Right ventricle myocardium superior (tissue), 1 donor: ENCODE measurements around the gene FOXRED1. TPM values are rescaled to one million over a fixed set of nuclear protein-coding genes. Genes with fewer than 3 reads are reported as not detected.
"Not testable (repeated sequence)": the region's sequence is repeated elsewhere in the genome, so short reads cannot be mapped to it uniquely, and the experiment has no call there.

ENCODE experiments used
- ATAC-seq: fragments of 200-7000 bp; cut with Tn5 transposase; one replicate; pipeline ENCODE4 v1.9.1; 2020; ENCODE audit warnings: mild to moderate bottlenecking; ENCODE audit not compliant: poor library complexity
- DNase-seq: peaks from one replicate; pipeline ENCODE4 v3.0.0-alpha.2; 2020
- intact Hi-C: fragments of 100-400 bp; cut with DNase I; formaldehyde crosslinking; loops from one replicate; pipeline ENCODE4 v1.11.2; 2022
- total RNA-seq: library from RNA; stranded (reverse); fragmentation: NEBNext Ultra II Directional; extraction: Animal tissue kit (Norgen Biotek cat#: 25700); gene quantifications from one replicate; pipeline ENCODE4 v1.2.1, GENCODE V29; 2021
- donor health status: DM: no; HTN: yes; CAD: no; lungs with severe emphysema.

FOXRED1 gene
- total RNA-seq, 1 donor from 2014 or later, result 30.3 TPM

- ATAC-seq, result no peak
- no peak for DNase-seq
- intact Hi-C loops, result no loop called here
Observed at GRCh38 chr11:126307706-126308105, 38.8 kb downstream of the FOXRED1 start.

GRCh38 chr11:126308271-126308671 is 39.3 kb downstream of the FOXRED1 start:
- no peak for ATAC-seq
- intact Hi-C loops, result no loop called here
- DNase-seq, result no peak

GRCh38 chr11:126308771-126309170 is 39.8 kb downstream of the FOXRED1 start:
- DNase-seq, ATAC-seq, intact Hi-C loops: not testable (repeated sequence)

- ATAC-seq (peak; percentile 98), DNase-seq (peak; percentile 83)
- intact Hi-C loops, result loop anchor here (2.0 to 5.0 kb wide), 2 partner anchors 47 to 170 kb away; partner anchors contain the start of gene ST3GAL4
Observed at GRCh38 chr11:126310200-126310991, 41.4 kb downstream of the FOXRED1 start.

GRCh38 chr11:126310992-126311310 is 42.0 kb downstream of the FOXRED1 start:
- ATAC-seq (peak; percentile 24), DNase-seq (no peak)
- intact Hi-C loops, result loop anchor here (2.0 to 5.0 kb wide), 2 partner anchors 46 to 170 kb away; partner anchors contain the start of gene ST3GAL4

GRCh38 chr11:126311401-126312291 is 42.7 kb downstream of the FOXRED1 start:
- no peak for DNase-seq
- intact Hi-C loops, result loop anchor here (2.0 to 5.0 kb wide), 2 partner anchors 46 to 169 kb away; partner anchors contain the start of gene ST3GAL4
- no peak for ATAC-seq

GRCh38 chr11:126312961-126313360 is 44.0 kb downstream of the FOXRED1 start:
- DNase-seq, result no peak
- intact Hi-C loops, result loop anchor here (5.0 kb wide), 1 partner anchor 44 kb away; the partner anchor contains the start of gene ST3GAL4
- ATAC-seq, result no peak

- intact Hi-C loops, result loop anchor here (5.0 kb wide), 1 partner anchor 43 kb away; the partner anchor contains the start of gene ST3GAL4
- ATAC-seq (no peak), DNase-seq (no peak)
Observed at GRCh38 chr11:126313826-126314225, 44.9 kb downstream of the FOXRED1 start.

- ATAC-seq, result peak; percentile 5
- intact Hi-C loops, result no loop called here
- no peak for DNase-seq
Observed at GRCh38 chr11:126317432-126317755, 48.4 kb downstream of the FOXRED1 start.

GRCh38 chr11:126317756-126318573 is 49.0 kb downstream of the FOXRED1 start:
- ATAC-seq (peak; percentile 92), DNase-seq (peak; percentile 87)
- intact Hi-C loops, result no loop called here

- intact Hi-C loops, result no loop called here
- ATAC-seq (peak; percentile 85), DNase-seq (peak; percentile 43)
Observed at GRCh38 chr11:126318574-126319373, 49.8 kb downstream of the FOXRED1 start.

GRCh38 chr11:126319374-126319740 is 50.4 kb downstream of the FOXRED1 start:
- intact Hi-C loops, result no loop called here
- ATAC-seq (no peak), DNase-seq (no peak)

- ATAC-seq, result no peak
- intact Hi-C loops, result no loop called here
- DNase-seq, result no peak
Observed at GRCh38 chr11:126322996-126323395, 54.0 kb downstream of the FOXRED1 start.

GRCh38 chr11:126327281-126328000 is 58.5 kb downstream of the FOXRED1 start:
- ATAC-seq, result no peak
- intact Hi-C loops, result no loop called here
- DNase-seq, result no peak
